Fibroblast of skin of abdomen (primary cell): Measurements from ENCODE around the gene CIB4.
"Not testable (repeated sequence)": the region's sequence is repeated elsewhere in the genome, so short reads cannot be mapped to it uniquely, and the experiment has no call there.

ENCODE experiments used
- DNase-seq: peaks from one replicate; pipeline ENCODE4 v3.0.0-alpha.2; 2013

The CIB4 gene

GRCh38 chr2:26666671-26667070, 25.5 kb upstream of the CIB4 start:
- no peak for DNase-seq

GRCh38 chr2:26665296-26665695, 24.1 kb upstream of the CIB4 start:
- not testable (repeated sequence) for DNase-seq

- no peak for DNase-seq
These were observed 19.3 kb upstream of the CIB4 start for GRCh38 chr2:26660363-26660962.

GRCh38 chr2:26658691-26659346, 17.7 kb upstream of the CIB4 start:
- no peak for DNase-seq

- DNase-seq: no peak
These were observed 16.1 kb upstream of the CIB4 start for GRCh38 chr2:26657265-26657664.

GRCh38 chr2:26655611-26656195, 14.5 kb upstream of the CIB4 start:
- DNase-seq: no peak

GRCh38 chr2:26655120-26655519, 14.0 kb upstream of the CIB4 start:
- DNase-seq: not testable (repeated sequence)

- DNase-seq: no peak
These were observed 12.8 kb upstream of the CIB4 start for GRCh38 chr2:26654061-26654340.

- DNase-seq: no peak
These were observed 12.3 kb upstream of the CIB4 start for GRCh38 chr2:26653207-26654060.

- peak; percentile 17 for DNase-seq
These were observed 11.3 kb upstream of the CIB4 start for GRCh38 chr2:26652361-26653041.

- DNase-seq: no peak
These were observed 10.6 kb upstream of the CIB4 start for GRCh38 chr2:26651799-26652198.

GRCh38 chr2:26651470-26651771, 10.3 kb upstream of the CIB4 start:
- DNase-seq: no peak

GRCh38 chr2:26650713-26651469, 9.7 kb upstream of the CIB4 start:
- no peak for DNase-seq

- DNase-seq: no peak
These were observed 9.0 kb upstream of the CIB4 start for GRCh38 chr2:26649992-26650712.

- DNase-seq: no peak
These were observed 8.2 kb upstream of the CIB4 start for GRCh38 chr2:26649322-26649721.

GRCh38 chr2:26648516-26648915, 7.3 kb upstream of the CIB4 start:
- no peak for DNase-seq

- DNase-seq: no peak
These were observed 6.8 kb upstream of the CIB4 start for GRCh38 chr2:26647981-26648380.

- no peak for DNase-seq
These were observed 6.0 kb upstream of the CIB4 start for GRCh38 chr2:26646986-26647672.

- DNase-seq: no peak
These were observed 4.6 kb upstream of the CIB4 start for GRCh38 chr2:26645762-26646161.

GRCh38 chr2:26644188-26644835, 3.1 kb upstream of the CIB4 start:
- DNase-seq: no peak

- DNase-seq: no peak
These were observed 1.3 kb upstream of the CIB4 start for GRCh38 chr2:26642429-26642828.
